Endothelial cell of umbilical vein (primary cell): ENCODE results near the gene FAM20A. TPM values are rescaled to one million over a fixed set of nuclear protein-coding genes. Genes with fewer than 3 reads are reported as not detected.

Experiments
- BruUV-seq: library from RNA; stranded (reverse); fragments of 400-500 nt; replicated peaks from 2 replicates; lab custom pipeline; 2021; lab: Mats Ljungman, UMichigan
- CTCF ChIA-PET: fragments of 300-600, 350-600 bp; sonication (Branson Sonifier 250); formaldehyde crosslinking; loops from one replicate; lab custom pipeline; 2021; ENCODE audit warnings: antibody characterized with exemption, inconsistent platforms; lab: Charles Lee
- POLR2A ChIA-PET: fragments of 300-600, 350-600 bp; sonication (Branson Sonifier 250); formaldehyde crosslinking; loops from one replicate; lab custom pipeline; 2021; ENCODE audit warnings: antibody characterized with exemption, inconsistent platforms; lab: Charles Lee
- DNase-seq: peaks from one replicate; pipeline ENCODE4 v3.0.0-alpha.2; 2011; ENCODE audit warnings: low read depth, low spot score
- FAIRE-seq: peaks from 2 replicates; lab custom pipeline; 2011; peaks lifted over from hg19 to GRCh38; lab: Jason Lieb, UNC
- H2AFZ ChIP-seq: 2 replicates; pipeline ENCODE4 v1.6.0; 2012; ENCODE audit warnings: low read depth, low read length, control low read depth, inconsistent platforms
- H3K27ac ChIP-seq: 2 replicates; pipeline ENCODE4 v1.5.1; 2011; ENCODE audit warnings: low read depth, mild to moderate bottlenecking, control low read depth, low read length, moderate library complexity; ENCODE audit not compliant: insufficient read depth
- H3K27me3 ChIP-seq, 2 experiments: 2 replicates each; pipeline versions ENCODE4 v1.6.0 to v1.6.1; 2011; ENCODE audit warnings: low read length in 2 of 2, mixed read lengths in 1 of 2; ENCODE audit not compliant: control insufficient read depth in 2 of 2, insufficient read depth in 2 of 2
- H3K36me3 ChIP-seq, 2 experiments: 2 replicates in 1 of 2; 3 replicates in 1 of 2; pipeline ENCODE4 v1.5.1; 2011; ENCODE audit warnings: low read length in 2 of 2, mild to moderate bottlenecking in 1 of 2, moderate library complexity in 1 of 2; ENCODE audit not compliant: control insufficient read depth in 2 of 2, insufficient read depth in 2 of 2; ENCODE audit errors: extremely low read depth in 1 of 2
- H3K4me1 ChIP-seq: 3 replicates; pipeline ENCODE4 v1.5.1; 2011; ENCODE audit warnings: mild to moderate bottlenecking, low read length; ENCODE audit not compliant: control insufficient read depth, insufficient read depth; ENCODE audit errors: extremely low read depth
- H3K4me2 ChIP-seq: 2 replicates; pipeline ENCODE4 v1.6.1; 2011; ENCODE audit warnings: low read length, control low read depth, mixed read lengths; ENCODE audit not compliant: insufficient read depth
- H3K4me3 ChIP-seq, 3 experiments: fragments of 200-600 bp in 1 of 3; sonication (generic), shearing (Covaris generic) in 1 of 3; replicated peaks in 1 of 3; 2 replicates each; pipeline ENCODE4 v1.5.1; 2011 to 2016; ENCODE audit warnings: control low read depth in 3 of 3, low read length in 3 of 3, mild to moderate bottlenecking in 2 of 3, inconsistent platforms in 1 of 3, low read depth in 1 of 3, moderate library complexity in 1 of 3; ENCODE audit not compliant: insufficient read depth in 1 of 3
- H3K79me2 ChIP-seq: 2 replicates; pipeline ENCODE4 v1.6.0; 2012; ENCODE audit warnings: low read length, inconsistent platforms; ENCODE audit not compliant: control insufficient read depth, insufficient read depth
- H3K9ac ChIP-seq: replicated peaks from 2 replicates; pipeline ENCODE3; 2011; ENCODE audit warnings: low read length, control low read depth; ENCODE audit not compliant: insufficient read depth; ENCODE audit errors: extremely low read depth
- H3K9me1 ChIP-seq: replicated peaks from 3 replicates; pipeline ENCODE4 v1.6.0; 2011; ENCODE audit warnings: mild to moderate bottlenecking, low read length; ENCODE audit not compliant: control insufficient read depth, insufficient read depth; ENCODE audit errors: extremely low read depth
- H3K9me3 ChIP-seq: replicated peaks from 2 replicates; pipeline ENCODE4 v1.5.1; 2012; ENCODE audit warnings: low read length, inconsistent platforms; ENCODE audit not compliant: control insufficient read depth, insufficient read depth
- H4K20me1 ChIP-seq: replicated peaks from 2 replicates; pipeline ENCODE3; 2011; ENCODE audit warnings: mild to moderate bottlenecking, low read length; ENCODE audit not compliant: control insufficient read depth, insufficient read depth; ENCODE audit errors: extremely low read depth
- CTCF ChIP-seq, 2 donors: IDR thresholded peaks; 1 replicate in 1 of 2; 2 replicates in 1 of 2; pipeline ENCODE4 v1.5.1; 2011; ENCODE audit warnings: low read length in 2 of 2, mild to moderate bottlenecking in 2 of 2, moderate library complexity in 2 of 2, control low read depth in 1 of 2, inconsistent platforms in 1 of 2, low read depth in 1 of 2; ENCODE audit not compliant: insufficient read depth in 1 of 2; ENCODE audit errors: extremely low read depth in 1 of 2
- EZH2 ChIP-seq: IDR thresholded peaks from 2 replicates; pipeline ENCODE4 v1.6.1; 2012; ENCODE audit warnings: borderline replicate concordance, low read depth, mild to moderate bottlenecking, moderate library complexity, low read length, inconsistent platforms; ENCODE audit not compliant: severe bottlenecking
- FOS ChIP-seq: IDR thresholded peaks from 2 replicates; pipeline ENCODE4 v1.6.1; 2011; ENCODE audit warnings: mild to moderate bottlenecking, low read length, moderate library complexity, borderline replicate concordance; ENCODE audit not compliant: insufficient read depth
- GATA2 ChIP-seq: IDR thresholded peaks from 2 replicates; pipeline ENCODE4 v1.7.0; 2011; ENCODE audit warnings: low read depth, mild to moderate bottlenecking, moderate library complexity, mixed read lengths, low read length; ENCODE audit not compliant: insufficient read length, insufficient read depth
- JUN ChIP-seq: IDR thresholded peaks from 2 replicates; pipeline ENCODE4 v1.6.1; 2011; ENCODE audit warnings: borderline replicate concordance, low read depth; ENCODE audit not compliant: insufficient read length, insufficient read depth
- MYC ChIP-seq: IDR thresholded peaks from one replicate; pipeline ENCODE4 v1.6.1; 2011; ENCODE audit warnings: mild to moderate bottlenecking, low read depth, low read length
- POLR2A ChIP-seq: IDR thresholded peaks from 2 replicates; pipeline ENCODE4 v1.6.1; 2012; ENCODE audit warnings: low read depth, mild to moderate bottlenecking, control low read depth, low read length
- POLR2AphosphoS5 ChIP-seq: IDR thresholded peaks from 2 replicates; pipeline ENCODE4 v1.6.1; 2012; ENCODE audit warnings: low read depth, mild to moderate bottlenecking, control low read depth, low read length, moderate library complexity; ENCODE audit not compliant: insufficient read depth
- dilution Hi-C: fragments of 300-500 bp; cut with MboI; formaldehyde crosslinking; loops from one replicate; pipeline ENCODE4 v1.15.0; 2019; ENCODE audit warnings: low sequenced_read_pairs; ENCODE audit not compliant: extremely low pct_ligation_motif_present
- intact Hi-C: fragments of 100-400 bp; cut with micrococcal nuclease; formaldehyde crosslinking; loops from one replicate; pipeline ENCODE4 v1.10.0; 2022
- polyA plus RNA-seq, 4 experiments: library from polyadenylated mRNA; depleted of rRNA in 3 of 4; stranded (reverse) in 3 of 4; unstranded in 1 of 4; fragments of >200 nt; gene quantifications; 2 replicates each; pipeline versions ENCODE4 v1.2.1 to v1.2.3, GENCODE V29; 2011 to 2012; ENCODE audit warnings: missing spikeins in 1 of 4
- total RNA-seq: library from RNA; stranded (reverse); gene quantifications from 2 replicates; pipeline ENCODE4 v1.2.3, GENCODE V29; 2021
- TF ChIP-seq, protein P1 (sequence below): IDR thresholded peaks from 2 replicates; pipeline ENCODE4 v1.6.1; 2011; ENCODE audit not compliant: insufficient read depth, insufficient read length

The FAM20A gene
- total and polyA plus RNA-seq, 2 donors (not counting 3 experiments of a cell fraction or from before 2014, with no cell fraction given), result not detected

GRCh38 chr17:68489919-68490318 is 111.2 kb downstream of the FAM20A start:
- Histone ChIP-seq H2AFZ (no peak overlapping the region), H3K36me3 (no peaks in the 10 kb centered on the region), H3K27me3 (peaks cover 3 to 5% of the 10 kb centered on the region in 2 experiments), H3K4me1 (no peaks in the 10 kb centered on the region), H3K4me2 (no peak overlapping the region), H3K79me2 (no peaks in the 10 kb centered on the region), H3K9me1 (no peaks in the 10 kb centered on the region), H4K20me1 (no peaks in the 10 kb centered on the region), H3K9ac (no peak overlapping the region), H3K9me3 (no peaks in the 10 kb centered on the region), H3K4me3 (no peak overlapping the region), H3K27ac (no peak overlapping the region)
- POLR2A ChIA-PET, result no interaction called here
- BruUV-seq, result no TSS peak
- TF ChIP-seq EZH2, result no peak
- TF ChIP-seq, protein P1, sequence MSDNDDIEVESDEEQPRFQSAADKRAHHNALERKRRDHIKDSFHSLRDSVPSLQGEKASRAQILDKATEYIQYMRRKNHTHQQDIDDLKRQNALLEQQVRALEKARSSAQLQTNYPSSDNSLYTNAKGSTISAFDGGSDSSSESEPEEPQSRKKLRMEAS, result no peak
- no peak for TF ChIP-seq MYC
- no peak for TF ChIP-seq CTCF (IDR thresholded peaks at IDR 0.05; ENCODE audit: extremely low read depth in 1 of 2, insufficient read depth in 1 of 2, low read depth in 1 of 2, low read length in 2 of 2)
- TF ChIP-seq POLR2A, result no peak
- TF ChIP-seq FOS, result no peak
- no peak for TF ChIP-seq GATA2
- TF ChIP-seq POLR2AphosphoS5, result no peak
- no peak for TF ChIP-seq JUN
- CTCF ChIA-PET, result no interaction called here
- no peak for DNase-seq
- no peak for FAIRE-seq
- dilution Hi-C loops, result no loop called here
- intact Hi-C loops, result no loop called here

Other genes starting within 250 kb of the FAM20A start
- gene WIPI1, start 143.9 kb downstream of the FAM20A start, total RNA-seq, result 41.5 and 49.9 TPM in 2 replicates
- 69.8 and 70.3 TPM in 2 replicates for gene WIPI1, start 143.9 kb downstream of the FAM20A start, polyA plus RNA-seq
- 238 and 257 TPM in 2 replicates for gene PRKAR1A, start 88.9 kb downstream of the FAM20A start, total RNA-seq
- gene PRKAR1A, start 88.9 kb downstream of the FAM20A start, polyA plus RNA-seq, result 72.9 and 92.0 TPM in 2 replicates